ENCODE results near the gene RCAN3. TPM values are rescaled to one million over a fixed set of nuclear protein-coding genes. Genes with fewer than 3 reads are reported as not detected.
A peak's percentile ranks its signal among the peaks of the same experiment; 100 is the strongest.

RCAN3 gene
- total and polyA plus RNA-seq, 4 experiments from 2014 or later = 112 to 178 (median 147) TPM

DNA sequence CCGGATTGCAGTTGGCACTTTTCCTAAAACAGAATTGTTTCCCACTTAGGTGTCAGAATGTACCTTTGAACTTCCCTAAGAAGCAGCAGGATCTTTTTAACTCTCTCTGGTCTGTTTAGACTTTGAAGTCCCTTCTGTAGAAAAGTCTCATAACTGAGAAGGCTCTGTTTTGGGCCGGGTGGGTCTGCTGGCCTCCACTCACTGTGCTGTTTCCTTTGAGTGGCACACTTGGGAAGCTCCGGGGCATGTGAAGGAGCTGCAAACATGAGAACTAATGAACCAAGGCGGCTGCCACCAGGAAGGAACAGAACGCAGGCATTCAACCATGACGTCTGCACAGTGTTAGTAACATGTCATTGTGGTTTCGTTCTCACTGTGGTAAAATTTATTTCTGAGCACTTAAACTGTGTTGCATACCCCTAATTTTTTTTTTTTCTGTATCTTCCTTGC is 33.8 kb downstream of the RCAN3 start:
- Mint-ChIP-seq H3K27ac (peak overlapping the region; percentile 98 to 100 (median 100)), H3K4me3 (peak overlapping the region; percentile 76 to 92 (median 88)), H3K9me3 (no peaks in the 10 kb centered on the region), H3K36me3 (peaks cover 49 to 71% of the 10 kb centered on the region in 2 donors), H3K27me3 (no peaks in the 10 kb centered on the region), H3K4me1 (peaks cover 57 to 82% (median 68%) of the 10 kb centered on the region in 4 donors)
- Histone ChIP-seq H3K9me3 (ENCODE audit: control insufficient read depth in 1 of 2, low read length in 2 of 2) (no peaks in the 10 kb centered on the region), H3K4me1 (ENCODE audit: insufficient read depth, low read length) (peaks cover 83% of the 10 kb centered on the region), H3K36me3 (ENCODE audit: insufficient read depth, low read length) (peaks cover 17% of the 10 kb centered on the region), H3K4me3 (ENCODE audit: low read length in 2 of 2) (peak overlapping the region in 1 of 2 donors; percentile 32), H3K27me3 (ENCODE audit: insufficient read depth, low read length) (no peaks in the 10 kb centered on the region), H3K27ac (ENCODE audit: low read depth, low read length) (peak overlapping the region; percentile 88)
- DNase-seq = peak; percentile 83 to 93 (median 86)
- CTCF ChIA-PET (ENCODE audit: partially characterized antibody) = interaction anchor here (0.6 to 2.6 kb wide), 9 partner anchors 9 to 917 kb away, joined by 3 to 21 read pairs (median 5); partner anchors contain the start of genes NIPAL3 and RCAN3
- intact Hi-C loops (cut with micrococcal nuclease) = loop anchor here (2.0 to 5.0 kb wide), 2 partner anchors 106 to 349 kb away; partner anchors contain the start of genes IFNLR1 and SRRM1
- POLR2A ChIA-PET (ENCODE audit: partially characterized antibody) = interaction anchor here (0.8 to 5.3 kb wide), 16 partner anchors 10 to 393 kb away, joined by 3 to 74 read pairs (median 5); partner anchors contain the start of genes NIPAL3, RCAN3 and STPG1

DNA sequence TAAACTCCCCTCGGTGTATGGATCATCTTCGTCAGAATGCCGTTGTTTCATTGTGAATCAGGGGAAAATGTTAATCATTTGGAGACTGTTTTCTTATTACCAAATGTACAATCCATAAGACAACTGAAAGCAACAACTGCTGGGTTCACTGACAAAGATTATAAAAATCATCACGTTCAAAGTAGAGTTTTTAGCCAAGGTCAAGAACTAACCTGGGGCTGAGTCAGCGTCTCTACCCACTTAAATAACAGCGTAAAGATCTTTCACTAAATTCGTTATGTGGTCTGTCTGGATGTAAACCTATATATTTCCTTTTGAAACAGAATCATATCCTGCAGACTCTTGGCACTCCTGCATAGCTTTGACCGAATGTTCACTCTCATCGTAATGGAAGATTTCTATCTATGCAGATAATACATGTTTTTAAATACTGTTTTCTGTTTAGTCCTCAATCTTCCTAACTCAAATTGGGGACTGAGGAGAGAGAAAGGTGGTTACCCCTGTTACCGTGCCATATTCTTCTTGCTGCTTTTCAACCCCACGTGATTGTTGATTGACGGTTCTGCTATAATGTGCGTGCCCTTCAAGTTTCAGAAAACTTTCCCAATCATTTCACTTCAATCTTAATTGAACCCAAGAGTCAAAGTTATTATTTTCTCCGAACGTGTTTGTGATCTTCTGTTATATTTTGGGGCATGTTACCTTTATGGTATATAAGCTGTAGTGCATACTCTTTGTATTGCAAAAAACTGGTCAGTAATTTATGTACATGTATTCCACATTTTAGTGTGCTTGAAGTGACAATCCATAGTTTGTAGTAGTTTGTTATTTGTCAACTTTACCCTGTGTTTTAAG is 37.6 kb downstream of the RCAN3 start:
- Mint-ChIP-seq H3K4me3 (peak overlapping the region; percentile 10 to 78 (median 50)), H3K4me1 (peaks cover 50 to 79% (median 63%) of the 10 kb centered on the region in 4 donors), H3K27me3 (no peaks in the 10 kb centered on the region), H3K27ac (peak overlapping the region; percentile 71 to 90 (median 87)), H3K9me3 (no peaks in the 10 kb centered on the region), H3K36me3 (peaks cover 26 to 48% of the 10 kb centered on the region in 2 donors)
- Histone ChIP-seq H3K27ac (ENCODE audit: low read depth, low read length) (peak overlapping the region; percentile 10), H3K27me3 (ENCODE audit: insufficient read depth, low read length) (no peaks in the 10 kb centered on the region), H3K9me3 (ENCODE audit: control insufficient read depth in 1 of 2, low read length in 2 of 2) (no peaks in the 10 kb centered on the region), H3K4me3 (ENCODE audit: low read length in 2 of 2) (no peak overlapping the region), H3K36me3 (ENCODE audit: insufficient read depth, low read length) (peaks cover 7% of the 10 kb centered on the region), H3K4me1 (ENCODE audit: insufficient read depth, low read length) (peaks cover 69% of the 10 kb centered on the region)
- ChIA-PET POLR2A (ENCODE audit: partially characterized antibody) (interaction anchor here (0.6 to 3.5 kb wide), 7 partner anchors 15 to 212 kb away, joined by 3 to 31 read pairs (median 5); partner anchors contain the start of genes RCAN3 and STPG1), CTCF (ENCODE audit: partially characterized antibody) (interaction anchor here (0.7 to 4.2 kb wide), 9 partner anchors 14 to 341 kb away, joined by 3 to 23 read pairs (median 4); partner anchors contain the start of genes NIPAL3 and STPG1)
- intact Hi-C loops (cut with micrococcal nuclease) = no loop called here
- DNase-seq = peak in 1 of 5 donors; percentile 50

DNA sequence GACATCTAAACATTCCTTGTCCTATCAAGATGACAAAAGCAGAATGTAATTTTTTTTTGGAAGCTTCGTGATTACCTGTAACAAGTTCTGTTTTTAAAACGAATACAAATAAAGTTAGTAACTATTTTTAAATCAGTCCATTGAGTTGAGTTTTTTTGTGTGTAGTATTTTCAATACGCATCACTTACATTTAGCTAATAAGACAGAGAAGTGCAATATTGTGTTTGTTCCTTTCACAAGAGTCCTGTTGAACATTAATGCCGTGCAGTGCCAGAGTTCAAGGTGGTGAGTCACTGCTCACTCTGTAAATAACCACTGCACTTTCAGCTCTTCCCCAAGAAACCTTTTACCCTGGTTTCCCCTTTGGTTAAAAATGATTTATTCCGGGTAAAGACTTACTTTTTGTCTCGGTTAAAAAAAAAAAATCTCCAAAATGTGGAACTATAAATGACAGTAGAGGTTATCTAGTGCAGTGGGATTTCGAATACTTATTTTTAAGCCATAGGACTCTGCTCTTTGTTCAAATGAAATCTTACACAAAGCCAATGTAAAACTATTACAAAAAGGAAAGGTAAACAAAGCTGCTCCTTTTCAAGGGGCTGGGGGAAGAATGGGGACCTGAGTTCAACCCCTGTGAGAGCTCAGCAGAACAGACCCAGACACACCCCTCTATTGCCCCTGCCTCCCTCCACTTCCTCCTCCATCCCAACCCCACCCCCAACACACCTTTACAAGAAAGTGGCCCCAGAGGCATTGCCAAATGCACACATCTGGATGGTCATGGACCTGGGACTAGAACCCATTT is 38.5 kb downstream of the RCAN3 start:
- Mint-ChIP-seq H3K27me3 (no peaks in the 10 kb centered on the region), H3K4me3 (peak overlapping the region in 5 of 8 donors; percentile 44 to 78 (median 64)), H3K4me1 (peaks cover 52 to 78% (median 63%) of the 10 kb centered on the region in 4 donors), H3K9me3 (no peaks in the 10 kb centered on the region), H3K36me3 (peaks cover 20 to 42% of the 10 kb centered on the region in 2 donors), H3K27ac (peak overlapping the region; percentile 66 to 88 (median 82))
- H3K9me3 ChIP-seq (ENCODE audit: control insufficient read depth in 1 of 2, low read length in 2 of 2) = no peaks in the 10 kb centered on the region
- peaks cover 7% of the 10 kb centered on the region for H3K36me3 ChIP-seq (ENCODE audit: insufficient read depth, low read length)
- peak in 1 of 5 donors; percentile 65 for DNase-seq
- no peaks in the 10 kb centered on the region for H3K27me3 ChIP-seq (ENCODE audit: insufficient read depth, low read length)
- H3K4me3 ChIP-seq (ENCODE audit: low read length in 2 of 2) = no peak overlapping the region
- H3K27ac ChIP-seq (ENCODE audit: low read depth, low read length) = peak overlapping the region; percentile 10
- intact Hi-C loops (cut with micrococcal nuclease) = no loop called here
- POLR2A ChIA-PET (ENCODE audit: partially characterized antibody) = interaction anchor here (0.6 to 3.5 kb wide), 13 partner anchors 14 to 211 kb away, joined by 3 to 31 read pairs (median 4); partner anchors contain the start of genes RCAN3 and STPG1
- CTCF ChIA-PET (ENCODE audit: partially characterized antibody) = interaction anchor here (0.6 to 4.2 kb wide), 15 partner anchors 8 to 342 kb away, joined by 3 to 23 read pairs (median 3); partner anchors contain the start of genes NIPAL3 and STPG1
- peaks cover 69% of the 10 kb centered on the region for H3K4me1 ChIP-seq (ENCODE audit: insufficient read depth, low read length)

DNA sequence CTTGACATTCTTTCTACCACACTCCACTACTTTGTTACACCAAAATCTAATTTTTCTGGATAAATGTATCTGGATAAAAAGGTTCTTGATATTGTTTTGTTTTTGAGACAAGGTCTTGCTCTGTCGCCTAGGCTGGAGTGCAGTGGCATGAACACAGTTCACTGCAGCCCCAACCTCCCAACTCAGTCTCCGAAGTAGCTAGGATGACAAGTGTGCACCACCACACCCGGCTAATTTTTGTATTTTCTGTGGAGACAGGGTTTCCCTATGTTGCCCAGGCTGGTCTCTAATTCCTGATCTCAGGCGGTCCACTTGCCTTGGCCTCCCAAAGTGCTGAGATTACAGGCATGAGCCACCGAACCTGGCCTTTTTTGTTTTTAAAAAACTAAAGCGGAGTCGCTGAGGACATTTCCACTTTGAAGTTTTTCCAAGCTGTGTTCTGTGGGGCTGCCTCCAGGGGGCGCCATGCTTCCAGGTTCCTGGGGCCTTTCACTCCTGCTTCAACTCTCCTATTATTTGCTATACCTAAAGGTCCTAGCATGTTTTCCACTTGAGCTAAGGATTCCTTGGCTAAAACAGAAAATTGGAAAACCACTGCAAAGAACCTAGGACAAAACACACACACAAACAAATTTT is 39.2 kb downstream of the RCAN3 start:
- no peak for DNase-seq
- ChIA-PET POLR2A (ENCODE audit: partially characterized antibody) (interaction anchor here (0.7 to 3.5 kb wide), 11 partner anchors 24 to 128 kb away, joined by 3 to 31 read pairs (median 3); partner anchors contain the start of genes NIPAL3, RCAN3 and STPG1), CTCF (ENCODE audit: partially characterized antibody) (interaction anchor here (0.6 to 4.2 kb wide), 17 partner anchors 9 to 343 kb away, joined by 3 to 23 read pairs (median 3); partner anchors contain the start of gene NIPAL3)
- H3K36me3 Mint-ChIP-seq = peaks cover 13 to 35% of the 10 kb centered on the region in 2 donors
- intact Hi-C loops (cut with micrococcal nuclease) = loop anchor here (1.0 kb wide), 1 partner anchor 45 kb away; no protein-coding TSS in a partner anchor
- H3K36me3 ChIP-seq (ENCODE audit: insufficient read depth, low read length) = peaks cover 7% of the 10 kb centered on the region
- H3K27ac Mint-ChIP-seq = peak overlapping the region; percentile 53 to 83 (median 71)
- H3K4me3 ChIP-seq (ENCODE audit: low read length in 2 of 2) = no peak overlapping the region
- no peaks in the 10 kb centered on the region for H3K9me3 ChIP-seq (ENCODE audit: control insufficient read depth in 1 of 2, low read length in 2 of 2)
- H3K4me3 Mint-ChIP-seq = peak overlapping the region in 1 of 8 donors; percentile 29
- peaks cover 46 to 71% (median 57%) of the 10 kb centered on the region in 4 donors for H3K4me1 Mint-ChIP-seq
- H3K27me3 Mint-ChIP-seq = no peaks in the 10 kb centered on the region
- H3K4me1 ChIP-seq (ENCODE audit: insufficient read depth, low read length) = peaks cover 62% of the 10 kb centered on the region
- no peak overlapping the region for H3K27ac ChIP-seq (ENCODE audit: low read depth, low read length)
- H3K9me3 Mint-ChIP-seq = no peaks in the 10 kb centered on the region
- H3K27me3 ChIP-seq (ENCODE audit: insufficient read depth, low read length) = no peaks in the 10 kb centered on the region

DNA sequence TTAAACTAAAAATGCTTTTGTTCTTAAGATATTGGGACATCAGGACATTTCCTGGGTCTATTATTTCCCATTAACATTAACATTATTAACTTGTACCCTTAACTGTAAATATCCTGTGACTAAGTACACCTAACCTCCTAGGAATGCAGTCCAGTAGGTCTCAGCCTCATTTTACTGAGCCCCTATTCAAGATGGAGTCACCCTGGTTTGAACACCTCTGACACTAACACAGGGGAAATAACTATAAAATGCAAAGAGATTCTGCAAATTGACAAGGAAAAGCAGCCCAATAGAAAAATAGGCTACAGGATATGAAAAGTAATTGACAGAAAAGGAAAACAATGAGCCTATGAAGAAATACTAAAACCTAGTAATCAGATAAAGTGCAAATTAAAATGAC is 41.6 kb downstream of the RCAN3 start:
- Mint-ChIP-seq H3K27me3 (no peaks in the 10 kb centered on the region), H3K9me3 (no peaks in the 10 kb centered on the region), H3K36me3 (peaks cover 3 to 20% of the 10 kb centered on the region in 2 donors), H3K4me1 (peaks cover 41 to 52% (median 46%) of the 10 kb centered on the region in 4 donors), H3K27ac (peak overlapping the region in 2 of 7 donors; percentile 32 to 42), H3K4me3 (peak overlapping the region in 1 of 8 donors; percentile 28)
- DNase-seq = no peak
- Histone ChIP-seq H3K36me3 (ENCODE audit: insufficient read depth, low read length) (no peaks in the 10 kb centered on the region), H3K9me3 (ENCODE audit: control insufficient read depth in 1 of 2, low read length in 2 of 2) (no peaks in the 10 kb centered on the region), H3K4me1 (ENCODE audit: insufficient read depth, low read length) (peaks cover 43% of the 10 kb centered on the region), H3K27ac (ENCODE audit: low read depth, low read length) (no peak overlapping the region), H3K27me3 (ENCODE audit: insufficient read depth, low read length) (no peaks in the 10 kb centered on the region), H3K4me3 (ENCODE audit: low read length in 2 of 2) (no peak overlapping the region)
- intact Hi-C loops (cut with micrococcal nuclease) = no loop called here
- POLR2A ChIA-PET (ENCODE audit: partially characterized antibody) = interaction anchor here (1.5 kb wide), 1 partner anchor 57 kb away, joined by 6 read pairs; no protein-coding TSS in a partner anchor
- CTCF ChIA-PET (ENCODE audit: partially characterized antibody) = no interaction called here

DNA sequence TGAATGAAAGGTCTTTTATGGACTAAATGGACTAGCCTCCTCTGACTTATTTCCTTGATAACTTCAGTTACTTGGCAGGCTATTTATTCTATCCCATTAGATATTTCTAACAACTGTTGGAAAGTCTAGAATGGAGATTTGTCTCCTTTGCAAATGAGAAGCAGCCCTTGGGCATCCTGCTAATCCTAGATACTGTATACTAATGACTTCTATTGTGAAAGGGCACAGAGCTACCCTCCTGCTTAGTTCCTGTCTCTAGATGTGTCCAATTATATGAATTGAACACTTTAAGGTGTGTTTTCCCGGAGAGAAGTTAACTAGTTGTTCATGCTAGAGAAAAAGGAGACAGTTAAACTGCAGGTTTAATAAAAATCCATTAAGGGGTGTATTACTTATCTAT is 43.0 kb downstream of the RCAN3 start:
- Mint-ChIP-seq H3K4me1 (peaks cover 28 to 37% (median 33%) of the 10 kb centered on the region in 4 donors), H3K27ac (peak overlapping the region in 6 of 7 donors; percentile 0 to 73 (median 42)), H3K9me3 (no peaks in the 10 kb centered on the region), H3K36me3 (peaks cover 0 to 6% of the 10 kb centered on the region in 2 donors), H3K4me3 (no peak overlapping the region), H3K27me3 (no peaks in the 10 kb centered on the region)
- POLR2A ChIA-PET (ENCODE audit: partially characterized antibody) = interaction anchor here (1.1 to 2.1 kb wide), 3 partner anchors 10 to 59 kb away, joined by 6 to 9 read pairs (median 6); no protein-coding TSS in a partner anchor
- Histone ChIP-seq H3K27ac (ENCODE audit: low read depth, low read length) (no peak overlapping the region), H3K27me3 (ENCODE audit: insufficient read depth, low read length) (no peaks in the 10 kb centered on the region), H3K4me3 (ENCODE audit: low read length in 2 of 2) (no peak overlapping the region), H3K4me1 (ENCODE audit: insufficient read depth, low read length) (peaks cover 29% of the 10 kb centered on the region), H3K9me3 (ENCODE audit: control insufficient read depth in 1 of 2, low read length in 2 of 2) (no peaks in the 10 kb centered on the region), H3K36me3 (ENCODE audit: insufficient read depth, low read length) (no peaks in the 10 kb centered on the region)
- intact Hi-C loops (cut with micrococcal nuclease) = no loop called here
- CTCF ChIA-PET (ENCODE audit: partially characterized antibody) = interaction anchor here (1.1 to 1.8 kb wide), 3 partner anchors 10 to 122 kb away, joined by 3 to 7 read pairs (median 3); partner anchors contain the start of gene NCMAP
- DNase-seq = no peak
